Measurements from ENCODE around the gene SRRM2. TPM values are rescaled to one million over a fixed set of nuclear protein-coding genes. Genes with fewer than 3 reads are reported as not detected.

The SRRM2 gene
- total RNA-seq: 103 TPM
- 100 to 1,000 TPM; 377 to 610 (median 519) TPM for polyA plus RNA-seq (ENCODE audit: insufficient read depth in 1 of 8, insufficient read length in 8 of 8, low replicate concordance in 1 of 8)
- long read RNA-seq, donor 1, transcript SRRM2-209 (3 exons, 711 nt): minor isoform, 5 of 98 reads
- long read RNA-seq, donor 1, transcript SRRM2-213 (2 exons, 732 nt): minor isoform, 7 of 98 reads
- long read RNA-seq, donor 1, transcript SRRM2-218 (3 exons, 1,759 nt): minor isoform, 6 of 98 reads
- long read RNA-seq, donor 1, transcript SRRM2-212 (2 exons, 1,118 nt): major isoform, 28 of 98 reads
- long read RNA-seq, donor 1, partial matches to known transcripts: 38 of 98 reads
- long read RNA-seq, donor 1, other reads (novel, unspliced or antisense): 0 of 98 reads
- long read RNA-seq, donor 2, partial matches to known transcripts: 0 of 8 reads
- long read RNA-seq, donor 2, other reads (novel, unspliced or antisense): 0 of 8 reads
- long read RNA-seq, donor 3, transcript SRRM2-209 (3 exons, 711 nt): minor isoform, 13 of 353 reads
- long read RNA-seq, donor 3, transcript SRRM2-213 (2 exons, 732 nt): minor isoform, 17 of 353 reads
- long read RNA-seq, donor 3, transcript SRRM2-212 (2 exons, 1,118 nt): major isoform, 42 of 353 reads
- long read RNA-seq, donor 3, transcript SRRM2-218 (3 exons, 1,759 nt): minor isoform, 12 of 353 reads
- long read RNA-seq, donor 3, partial matches to known transcripts: 236 of 353 reads
- long read RNA-seq, donor 3, other reads (novel, unspliced or antisense): 0 of 353 reads
- long read RNA-seq, donor 4, transcript SRRM2-230 (11 exons, 3,314 nt): minor isoform, 5 of 201 reads
- long read RNA-seq, donor 4, transcript SRRM2-213 (2 exons, 732 nt): minor isoform, 19 of 201 reads
- long read RNA-seq, donor 4, transcript SRRM2-218 (3 exons, 1,759 nt): minor isoform, 8 of 201 reads
- long read RNA-seq, donor 4, transcript SRRM2-212 (2 exons, 1,118 nt): major isoform, 32 of 201 reads
- long read RNA-seq, donor 4, partial matches to known transcripts: 120 of 201 reads
- long read RNA-seq, donor 4, other reads (novel, unspliced or antisense): 0 of 201 reads
- long read RNA-seq, donor 5, transcript SRRM2-213 (2 exons, 732 nt): minor isoform, 23 of 1,229 reads
- long read RNA-seq, donor 5, transcript SRRM2-212 (2 exons, 1,118 nt): major isoform, 55 of 1,229 reads
- long read RNA-seq, donor 5, transcript SRRM2-222 (10 exons, 1,146 nt): minor isoform, 10 of 1,229 reads
- long read RNA-seq, donor 5, transcript SRRM2-209 (3 exons, 711 nt): minor isoform, 25 of 1,229 reads
- long read RNA-seq, donor 5, partial matches to known transcripts: 1,059 of 1,229 reads
- long read RNA-seq, donor 5, other reads (novel, unspliced or antisense): 24 of 1,229 reads
- long read RNA-seq, donor 6, transcript SRRM2-212 (2 exons, 1,118 nt): major isoform, 37 of 330 reads
- long read RNA-seq, donor 6, transcript SRRM2-213 (2 exons, 732 nt): minor isoform, 21 of 330 reads
- long read RNA-seq, donor 6, transcript SRRM2-218 (3 exons, 1,759 nt): minor isoform, 25 of 330 reads
- long read RNA-seq, donor 6, transcript SRRM2-209 (3 exons, 711 nt): minor isoform, 15 of 330 reads
- long read RNA-seq, donor 6, partial matches to known transcripts: 185 of 330 reads
- long read RNA-seq, donor 6, other reads (novel, unspliced or antisense): 13 of 330 reads
- long read RNA-seq, donor 7, transcript SRRM2-213 (2 exons, 732 nt): minor isoform, 19 of 226 reads
- long read RNA-seq, donor 7, transcript SRRM2-218 (3 exons, 1,759 nt): minor isoform, 15 of 226 reads
- long read RNA-seq, donor 7, transcript SRRM2-212 (2 exons, 1,118 nt): major isoform, 31 of 226 reads
- long read RNA-seq, donor 7, transcript SRRM2-209 (3 exons, 711 nt): minor isoform, 9 of 226 reads
- long read RNA-seq, donor 7, partial matches to known transcripts: 134 of 226 reads
- long read RNA-seq, donor 7, other reads (novel, unspliced or antisense): 5 of 226 reads
- long read RNA-seq, donor 8, transcript SRRM2-212 (2 exons, 1,118 nt): minor isoform, 19 of 155 reads
- long read RNA-seq, donor 8, transcript SRRM2-218 (3 exons, 1,759 nt): major isoform, 20 of 155 reads
- long read RNA-seq, donor 8, transcript SRRM2-210 (2 exons, 841 nt): minor isoform, 5 of 155 reads
- long read RNA-seq, donor 8, transcript SRRM2-213 (2 exons, 732 nt): minor isoform, 19 of 155 reads
- long read RNA-seq, donor 8, partial matches to known transcripts: 78 of 155 reads
- long read RNA-seq, donor 8, other reads (novel, unspliced or antisense): 0 of 155 reads
- long read RNA-seq, donor 9, transcript SRRM2-209 (3 exons, 711 nt): minor isoform, 11 of 702 reads
- long read RNA-seq, donor 9, transcript SRRM2-218 (3 exons, 1,759 nt): minor isoform, 11 of 702 reads
- long read RNA-seq, donor 9, transcript SRRM2-213 (2 exons, 732 nt): major isoform, 33 of 702 reads
- long read RNA-seq, donor 9, transcript SRRM2-212 (2 exons, 1,118 nt): minor isoform, 29 of 702 reads
- long read RNA-seq, donor 9, partial matches to known transcripts: 575 of 702 reads
- long read RNA-seq, donor 9, other reads (novel, unspliced or antisense): 20 of 702 reads
- long read RNA-seq, donor 10, transcript SRRM2-218 (3 exons, 1,759 nt): minor isoform, 24 of 1,052 reads
- long read RNA-seq, donor 10, transcript SRRM2-212 (2 exons, 1,118 nt): minor isoform, 26 of 1,052 reads
- long read RNA-seq, donor 10, transcript SRRM2-213 (2 exons, 732 nt): major isoform, 36 of 1,052 reads
- long read RNA-seq, donor 10, transcript SRRM2-209 (3 exons, 711 nt): minor isoform, 7 of 1,052 reads
- long read RNA-seq, donor 10, partial matches to known transcripts: 557 of 1,052 reads
- long read RNA-seq, donor 10, other reads (novel, unspliced or antisense): 386 of 1,052 reads
- long read RNA-seq, donor 11, transcript SRRM2-218 (3 exons, 1,759 nt): minor isoform, 9 of 692 reads
- long read RNA-seq, donor 11, transcript SRRM2-212 (2 exons, 1,118 nt): minor isoform, 28 of 692 reads
- long read RNA-seq, donor 11, transcript SRRM2-226 (4 exons, 461 nt): minor isoform, 6 of 692 reads
- long read RNA-seq, donor 11, transcript SRRM2-213 (2 exons, 732 nt): major isoform, 29 of 692 reads
- long read RNA-seq, donor 11, partial matches to known transcripts: 595 of 692 reads
- long read RNA-seq, donor 11, other reads (novel, unspliced or antisense): 10 of 692 reads

GRCh38 chr16:2752035-2752849, at the start of gene SRRM2:
Gene SRRM2 (plus strand): TSS chr16:2752638. CDS start chr16:2756365, 3,727 bp downstream.
- Histone ChIP-seq H3K36me3 (ENCODE audit: control insufficient read depth, insufficient read depth, low read length) (peaks cover 14% of the 10 kb centered on the region), H3K4me1 (ENCODE audit: control insufficient read depth, insufficient read depth, low read length) (peaks cover 31% of the 10 kb centered on the region), H3K27me3 (ENCODE audit: control insufficient read depth, insufficient read depth, low read length) (no peaks in the 10 kb centered on the region), H3K9me3 (replicated peaks; ENCODE audit: control insufficient read depth, low read depth, low read length) (no peaks in the 10 kb centered on the region), H3K4me3 (ENCODE audit: low read length) (peak within 1 kb of the TSS; percentile 96), H3K27ac (ENCODE audit: low read length) (peak within 1 kb of the TSS; percentile 100)
- DNase-seq: peak; percentile 99
- under 1% methylated on average over 93 of the region's 99 CpGs for WGBS (ENCODE audit: insufficient coverage)

DNA sequence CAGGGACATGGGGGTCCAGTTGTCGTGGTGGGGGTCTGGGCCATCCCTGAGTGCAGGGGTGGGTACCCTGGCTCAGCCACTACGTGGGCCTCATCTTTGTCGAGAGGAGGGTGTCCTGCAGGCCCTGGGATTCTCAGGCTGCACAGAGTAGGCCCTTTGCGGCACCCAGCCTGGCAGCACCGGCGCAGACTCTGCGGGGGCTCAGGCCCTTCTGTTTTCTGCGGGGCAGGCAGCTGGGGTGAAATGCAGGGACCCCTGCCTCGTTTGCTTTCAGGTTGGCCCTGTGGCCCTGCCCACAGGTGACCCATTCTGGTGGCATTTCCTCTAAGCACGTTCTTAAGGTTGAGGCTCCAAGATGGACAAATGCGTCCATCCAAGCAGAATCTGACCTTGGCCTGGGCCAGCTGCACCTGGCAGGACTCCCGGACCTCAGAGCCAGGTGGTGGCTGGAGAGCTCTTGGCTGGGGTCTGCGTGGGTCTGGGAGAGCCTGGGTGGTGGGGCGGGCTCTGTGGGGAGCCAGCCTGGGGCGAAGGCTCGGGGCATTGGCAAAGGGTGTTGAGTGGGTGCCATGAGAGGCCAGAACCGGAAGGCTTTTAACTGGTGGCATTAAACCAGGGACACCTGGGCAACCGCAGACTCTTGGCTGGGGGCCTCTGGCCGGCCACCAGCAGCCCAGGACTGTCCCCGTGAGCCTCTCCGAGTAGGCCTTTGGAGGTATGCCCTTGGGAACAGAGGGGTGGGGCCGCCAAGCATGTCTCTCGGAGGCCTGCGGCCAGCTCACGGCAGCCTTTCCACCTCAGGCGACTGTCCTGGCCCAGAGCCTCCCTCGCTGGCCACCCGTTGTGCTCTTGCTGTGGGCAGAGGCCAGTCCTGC, 49.3 kb upstream of the SRRM2 start:
- no peak for DNase-seq
- Histone ChIP-seq H3K27ac (ENCODE audit: low read length) (no peak overlapping the region), H3K36me3 (ENCODE audit: control insufficient read depth, insufficient read depth, low read length) (peaks cover 89% of the 10 kb centered on the region), H3K4me3 (ENCODE audit: low read length) (no peak overlapping the region), H3K27me3 (ENCODE audit: control insufficient read depth, insufficient read depth, low read length) (no peaks in the 10 kb centered on the region), H3K4me1 (ENCODE audit: control insufficient read depth, insufficient read depth, low read length) (no peaks in the 10 kb centered on the region), H3K9me3 (replicated peaks; ENCODE audit: control insufficient read depth, low read depth, low read length) (no peaks in the 10 kb centered on the region)
- WGBS (ENCODE audit: insufficient coverage): 79% methylated on average over 28 of the region's 28 CpGs

GRCh38 chr16:2704166-2704982, 48.1 kb upstream of the SRRM2 start:
- peaks cover 85% of the 10 kb centered on the region for H3K36me3 ChIP-seq (ENCODE audit: control insufficient read depth, insufficient read depth, low read length)
- H3K4me1 ChIP-seq (ENCODE audit: control insufficient read depth, insufficient read depth, low read length): no peaks in the 10 kb centered on the region
- DNase-seq: no peak
- H3K9me3 ChIP-seq (replicated peaks; ENCODE audit: control insufficient read depth, low read depth, low read length): no peaks in the 10 kb centered on the region
- no peaks in the 10 kb centered on the region for H3K27me3 ChIP-seq (ENCODE audit: control insufficient read depth, insufficient read depth, low read length)
- H3K27ac ChIP-seq (ENCODE audit: low read length): no peak overlapping the region
- WGBS (ENCODE audit: insufficient coverage): 92% methylated on average over 31 of the region's 33 CpGs
- H3K4me3 ChIP-seq (ENCODE audit: low read length): no peak overlapping the region

DNA sequence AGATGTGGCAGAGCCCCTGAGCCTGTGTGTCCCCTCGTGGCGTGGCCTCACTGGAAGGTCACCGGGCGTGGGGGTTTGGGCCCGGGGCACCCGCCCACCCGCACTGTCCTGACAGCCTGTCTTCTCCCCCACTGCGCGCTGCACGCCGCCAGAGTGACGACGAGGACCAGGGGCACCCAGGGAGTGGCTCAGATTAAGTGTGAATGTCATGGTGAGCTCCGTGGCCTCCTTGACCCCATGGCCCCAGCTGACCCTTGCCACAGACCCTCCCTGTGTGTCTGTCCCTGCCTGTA, 47.5 kb upstream of the SRRM2 start:
- H3K4me1 ChIP-seq (ENCODE audit: control insufficient read depth, insufficient read depth, low read length): no peaks in the 10 kb centered on the region
- no peak for DNase-seq
- peaks cover 85% of the 10 kb centered on the region for H3K36me3 ChIP-seq (ENCODE audit: control insufficient read depth, insufficient read depth, low read length)
- no peaks in the 10 kb centered on the region for H3K9me3 ChIP-seq (replicated peaks; ENCODE audit: control insufficient read depth, low read depth, low read length)
- no peaks in the 10 kb centered on the region for H3K27me3 ChIP-seq (ENCODE audit: control insufficient read depth, insufficient read depth, low read length)
- no peak overlapping the region for H3K27ac ChIP-seq (ENCODE audit: low read length)
- H3K4me3 ChIP-seq (ENCODE audit: low read length): no peak overlapping the region
- 82% methylated on average over 3 of the region's 14 CpGs for WGBS (ENCODE audit: insufficient coverage)

DNA sequence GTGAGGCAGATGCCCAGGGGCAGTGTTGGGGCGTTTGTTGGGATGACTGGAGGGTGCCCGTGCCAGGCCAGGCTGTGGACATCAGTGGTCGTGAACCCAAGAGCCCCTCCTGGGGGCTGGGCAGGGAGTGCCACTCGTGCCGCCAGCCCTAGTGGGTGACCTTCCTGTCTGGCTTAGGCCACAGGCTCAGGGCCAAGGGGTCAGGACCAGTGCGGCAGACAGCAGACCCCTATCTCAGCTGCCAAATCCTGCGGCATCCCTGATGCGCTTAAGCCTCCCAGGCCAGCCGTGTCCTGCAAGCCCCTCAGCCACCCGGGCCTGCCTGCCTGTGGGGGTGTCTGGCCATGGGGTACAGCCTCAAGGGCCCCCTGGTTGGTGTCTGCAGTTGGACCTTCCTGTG, 47.1 kb upstream of the SRRM2 start:
- H3K4me1 ChIP-seq (ENCODE audit: control insufficient read depth, insufficient read depth, low read length): no peaks in the 10 kb centered on the region
- peaks cover 80% of the 10 kb centered on the region for H3K36me3 ChIP-seq (ENCODE audit: control insufficient read depth, insufficient read depth, low read length)
- no peaks in the 10 kb centered on the region for H3K9me3 ChIP-seq (replicated peaks; ENCODE audit: control insufficient read depth, low read depth, low read length)
- WGBS (ENCODE audit: insufficient coverage): 83% methylated on average over 8 of the region's 10 CpGs
- no peaks in the 10 kb centered on the region for H3K27me3 ChIP-seq (ENCODE audit: control insufficient read depth, insufficient read depth, low read length)
- no peak for DNase-seq
- H3K4me3 ChIP-seq (ENCODE audit: low read length): no peak overlapping the region
- H3K27ac ChIP-seq (ENCODE audit: low read length): no peak overlapping the region

DNA sequence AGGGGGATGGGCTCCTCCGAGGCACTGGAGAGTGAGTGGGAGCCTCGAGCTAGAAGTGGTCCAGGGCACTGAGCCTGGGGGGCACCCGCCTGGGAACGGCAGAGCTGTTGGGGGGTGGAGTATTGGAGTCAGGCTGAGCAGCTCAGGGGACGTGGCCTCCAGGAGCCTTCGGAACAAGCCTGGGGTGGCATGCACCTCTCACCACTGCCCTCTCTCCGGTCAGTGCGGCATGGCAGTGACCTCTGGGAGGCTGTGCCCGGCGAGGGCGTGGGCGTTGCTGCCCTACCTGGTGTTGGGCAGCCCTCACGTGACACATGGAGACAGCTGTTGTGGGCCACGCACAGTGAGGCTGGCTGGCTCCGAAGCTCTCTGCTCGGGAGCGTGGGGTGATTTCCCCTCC, 46.4 kb upstream of the SRRM2 start:
- Histone ChIP-seq H3K27ac (ENCODE audit: low read length) (no peak overlapping the region), H3K27me3 (ENCODE audit: control insufficient read depth, insufficient read depth, low read length) (no peaks in the 10 kb centered on the region), H3K4me1 (ENCODE audit: control insufficient read depth, insufficient read depth, low read length) (no peaks in the 10 kb centered on the region), H3K9me3 (replicated peaks; ENCODE audit: control insufficient read depth, low read depth, low read length) (no peaks in the 10 kb centered on the region), H3K36me3 (ENCODE audit: control insufficient read depth, insufficient read depth, low read length) (peaks cover 73% of the 10 kb centered on the region), H3K4me3 (ENCODE audit: low read length) (no peak overlapping the region)
- no peak for DNase-seq
- 91% methylated on average over 16 of the region's 17 CpGs for WGBS (ENCODE audit: insufficient coverage)
